Measurements from ENCODE around the gene SPHK1. TPM values are rescaled to one million over a fixed set of nuclear protein-coding genes. Genes with fewer than 3 reads are reported as not detected.
A peak's percentile ranks its signal among the peaks of the same experiment; 100 is the strongest.

SPHK1 gene
- total and polyA plus RNA-seq, 2 donors (not counting 3 experiments of a cell fraction or from before 2014, with no cell fraction given): 85.6 to 97.4 TPM

- Histone ChIP-seq H3K9me1 (replicated peaks; ENCODE audit: control insufficient read depth, extremely low read depth, insufficient read depth, low read length) (no peaks in the 10 kb centered on the region), H3K9me3 (replicated peaks; ENCODE audit: control insufficient read depth, insufficient read depth, low read length) (no peaks in the 10 kb centered on the region), H3K4me2 (ENCODE audit: insufficient read depth, low read length) (no peak overlapping the region), H3K4me1 (ENCODE audit: control insufficient read depth, extremely low read depth, insufficient read depth, low read length) (no peaks in the 10 kb centered on the region), H3K4me3 (replicated peaks in 1 of 3; ENCODE audit: insufficient read depth in 1 of 3, low read depth in 1 of 3, low read length in 3 of 3) (no peak overlapping the region), H3K27me3 (ENCODE audit: control insufficient read depth in 2 of 2, insufficient read depth in 2 of 2, low read length in 2 of 2) (no peaks in the 10 kb centered on the region), H3K27ac (ENCODE audit: insufficient read depth, low read depth, low read length) (no peak overlapping the region), H3K9ac (replicated peaks; ENCODE audit: extremely low read depth, insufficient read depth, low read length) (no peak overlapping the region), H2AFZ (ENCODE audit: low read depth, low read length) (no peak overlapping the region), H3K36me3 (ENCODE audit: control insufficient read depth in 2 of 2, extremely low read depth in 1 of 2, insufficient read depth in 2 of 2, low read length in 2 of 2) (no peaks in the 10 kb centered on the region), H3K79me2 (ENCODE audit: control insufficient read depth, insufficient read depth, low read length) (no peaks in the 10 kb centered on the region), H4K20me1 (replicated peaks; ENCODE audit: control insufficient read depth, extremely low read depth, insufficient read depth, low read length) (no peaks in the 10 kb centered on the region)
- CTCF ChIA-PET: interaction anchor here (1.3 to 6.0 kb wide), 4 partner anchors 7 to 35 kb away, joined by 4 to 103 read pairs (median 14); partner anchors contain the start of genes PRPSAP1 and SPHK1
- DNase-seq (ENCODE audit: low read depth, low spot score) (no peak), FAIRE-seq (no peak)
- dilution Hi-C loops (cut with MboI; ENCODE audit: extremely low pct_ligation_motif_present, low sequenced_read_pairs): no loop called here
- no TSS peak for BruUV-seq (replicated peaks)
- intact Hi-C loops (cut with micrococcal nuclease): no loop called here
- TF ChIP-seq POLR2A (IDR thresholded peaks at IDR 0.05; ENCODE audit: low read depth, low read length): no peak
- POLR2A ChIA-PET: no interaction called here
Observed at GRCh38 chr17:76363107-76363842, 21.1 kb upstream of the SPHK1 start.

- Histone ChIP-seq H4K20me1 (replicated peaks; ENCODE audit: control insufficient read depth, extremely low read depth, insufficient read depth, low read length) (no peaks in the 10 kb centered on the region), H3K9ac (replicated peaks; ENCODE audit: extremely low read depth, insufficient read depth, low read length) (no peak overlapping the region), H3K36me3 (ENCODE audit: control insufficient read depth in 2 of 2, extremely low read depth in 1 of 2, insufficient read depth in 2 of 2, low read length in 2 of 2) (no peaks in the 10 kb centered on the region), H2AFZ (ENCODE audit: low read depth, low read length) (no peak overlapping the region), H3K9me3 (replicated peaks; ENCODE audit: control insufficient read depth, insufficient read depth, low read length) (no peaks in the 10 kb centered on the region), H3K4me2 (ENCODE audit: insufficient read depth, low read length) (no peak overlapping the region), H3K27me3 (ENCODE audit: control insufficient read depth in 2 of 2, insufficient read depth in 2 of 2, low read length in 2 of 2) (no peaks in the 10 kb centered on the region), H3K27ac (ENCODE audit: insufficient read depth, low read depth, low read length) (no peak overlapping the region), H3K9me1 (replicated peaks; ENCODE audit: control insufficient read depth, extremely low read depth, insufficient read depth, low read length) (no peaks in the 10 kb centered on the region), H3K79me2 (ENCODE audit: control insufficient read depth, insufficient read depth, low read length) (no peaks in the 10 kb centered on the region), H3K4me3 (replicated peaks in 1 of 3; ENCODE audit: insufficient read depth in 1 of 3, low read depth in 1 of 3, low read length in 3 of 3) (no peak overlapping the region), H3K4me1 (ENCODE audit: control insufficient read depth, extremely low read depth, insufficient read depth, low read length) (peaks cover 6% of the 10 kb centered on the region)
- dilution Hi-C loops (cut with MboI; ENCODE audit: extremely low pct_ligation_motif_present, low sequenced_read_pairs): no loop called here
- FAIRE-seq (peak; percentile 21), DNase-seq (ENCODE audit: low read depth, low spot score) (no peak)
- ChIA-PET POLR2A (no interaction called here), CTCF (interaction anchor here (0.6 to 6.0 kb wide), 20 partner anchors 10 to 312 kb away, joined by 3 to 103 read pairs (median 5); partner anchors contain the start of genes PRPSAP1 and SPHK1)
- intact Hi-C loops (cut with micrococcal nuclease): loop anchor here (1.0 kb wide), 1 partner anchor 33 kb away; no protein-coding TSS in a partner anchor
- no TSS peak for BruUV-seq (replicated peaks)
- TF ChIP-seq POLR2A (IDR thresholded peaks at IDR 0.05; ENCODE audit: low read depth, low read length) (no peak), CTCF (IDR thresholded peaks at IDR 0.05; ENCODE audit: extremely low read depth in 1 of 2, insufficient read depth in 1 of 2, low read depth in 1 of 2, low read length in 2 of 2) (peak; percentile 30 to 33)
Observed at GRCh38 chr17:76365256-76365903, 19.0 kb upstream of the SPHK1 start.

Data from endothelial cell of umbilical vein (primary cell).